GM18505 (cell line): ENCODE measurements around the gene DHRS11.

Source experiments
- ATAC-seq: cut with Tn5 transposase; IDR thresholded peaks from one replicate; pipeline ENCODE4 v1.9.1; 2021; ENCODE audit not compliant: unreplicated experiment
- POLR2A ChIP-seq: IDR thresholded peaks from 4 replicates; pipeline ENCODE4 v1.6.1; 2011; ENCODE audit warnings: borderline replicate concordance; ENCODE audit not compliant: insufficient read depth, insufficient read length; ENCODE audit errors: extremely low read depth

The DHRS11 gene

GRCh38 chr17:36632916-36633771, 41.5 kb downstream of the DHRS11 start:
- no peak for TF ChIP-seq POLR2A
- ATAC-seq = no peak

DNA sequence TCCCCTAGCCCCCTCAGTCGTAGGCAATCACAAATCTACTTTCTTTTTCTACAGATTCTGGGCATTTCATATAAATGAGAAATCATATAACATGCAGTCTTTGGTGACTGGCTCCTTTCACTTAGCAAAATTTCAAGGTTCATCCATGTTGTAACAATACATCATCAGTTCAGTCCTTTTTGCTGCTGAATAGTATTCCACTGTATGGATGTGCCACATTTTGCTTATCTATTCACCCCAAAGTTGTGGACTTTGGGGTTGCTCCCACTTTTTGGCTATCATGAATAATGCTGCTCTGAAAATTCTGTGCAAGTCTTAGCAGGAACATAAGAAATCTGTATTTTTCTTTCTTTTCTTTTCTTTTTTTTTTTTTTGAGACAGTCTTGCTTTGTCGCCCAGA, 48.7 kb downstream of the DHRS11 start:
- TF ChIP-seq POLR2A = no peak

GRCh38 chr17:36640836-36641235, 49.2 kb downstream of the DHRS11 start:
- TF ChIP-seq POLR2A = no peak
- ATAC-seq = no peak

More for the DNA sequence above, 48.7 kb downstream of the DHRS11 start:
- ATAC-seq = no peak

- TF ChIP-seq POLR2A = no peak
- ATAC-seq = no peak
Measured at GRCh38 chr17:36641331-36641876, 49.7 kb downstream of the DHRS11 start.

DNA sequence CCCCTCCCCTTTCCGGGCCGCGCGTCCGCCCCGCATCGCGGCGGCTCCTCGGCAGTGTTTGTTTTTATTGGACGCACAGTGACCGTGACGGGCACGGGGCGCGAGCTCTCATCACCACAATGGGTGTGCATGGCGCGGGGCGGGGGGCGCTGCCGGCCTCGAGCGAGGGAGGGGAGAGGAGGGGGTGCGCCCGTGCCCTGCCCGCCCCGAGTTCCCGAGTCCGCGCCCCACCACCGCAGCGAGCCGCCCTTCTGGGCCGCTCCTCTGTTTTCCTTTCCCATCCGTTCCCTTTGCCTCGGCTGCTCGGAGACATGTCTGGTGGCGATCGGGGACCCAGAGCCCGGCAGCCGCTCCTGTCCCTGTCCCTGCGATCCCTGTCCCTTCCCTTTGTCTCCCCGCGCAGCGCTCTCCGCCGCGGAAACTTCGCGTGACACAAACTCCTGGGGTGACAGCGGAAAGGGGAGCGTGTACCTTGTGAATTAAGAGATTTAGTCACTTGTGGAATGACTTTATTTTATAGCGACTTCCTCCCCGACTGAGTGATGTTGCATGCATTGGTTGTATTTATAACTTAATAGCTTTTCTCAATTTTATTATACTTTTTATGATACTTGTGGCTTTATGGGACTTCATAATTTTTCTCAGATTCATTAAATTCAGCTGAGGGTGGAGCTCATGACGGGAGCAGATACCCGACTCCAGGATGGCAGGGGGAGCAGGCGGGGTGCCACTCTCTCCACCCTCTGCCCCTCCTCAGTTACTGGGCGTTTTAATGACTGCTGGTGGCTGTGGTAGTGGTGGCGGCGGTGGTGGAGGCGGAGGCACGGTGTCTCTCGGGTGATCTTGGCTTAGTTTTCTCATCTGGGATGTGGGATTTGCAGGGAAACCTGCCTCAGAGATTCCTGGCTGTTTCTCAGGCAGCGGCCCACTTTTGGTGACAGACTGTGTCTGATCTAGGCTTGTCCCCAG, 50.5 kb downstream of the DHRS11 start:
- ATAC-seq = no peak
- TF ChIP-seq POLR2A = no peak

DNA sequence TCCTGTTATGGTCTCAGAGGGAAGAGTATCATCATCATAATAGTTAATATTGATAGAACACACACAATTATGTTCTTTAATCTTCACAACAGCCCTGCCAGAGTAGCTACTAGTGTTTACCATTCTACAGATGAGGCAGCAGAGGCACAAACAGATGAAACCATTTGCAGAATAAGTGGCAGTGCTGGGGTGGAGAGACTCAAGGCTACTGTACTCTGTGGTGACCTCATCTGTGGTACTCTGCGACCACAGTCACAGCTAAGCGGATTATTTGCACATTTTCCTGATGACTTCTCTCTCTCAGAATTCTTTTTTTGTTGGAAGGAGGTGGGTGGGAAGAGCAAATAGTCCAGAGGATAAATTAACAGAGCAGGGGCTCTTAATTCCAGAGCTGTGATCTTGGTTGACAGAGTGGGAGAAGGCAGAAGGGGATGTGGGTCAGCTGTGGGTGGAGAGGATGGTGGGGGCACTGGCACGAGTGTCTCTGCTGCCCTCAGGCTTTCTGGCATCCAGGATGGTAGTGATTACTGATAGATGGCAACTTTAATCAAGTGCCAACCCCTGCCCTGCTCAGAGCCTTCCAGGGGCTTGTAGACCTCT, 51.5 kb downstream of the DHRS11 start:
- TF ChIP-seq POLR2A = no peak
- no peak for ATAC-seq

DNA sequence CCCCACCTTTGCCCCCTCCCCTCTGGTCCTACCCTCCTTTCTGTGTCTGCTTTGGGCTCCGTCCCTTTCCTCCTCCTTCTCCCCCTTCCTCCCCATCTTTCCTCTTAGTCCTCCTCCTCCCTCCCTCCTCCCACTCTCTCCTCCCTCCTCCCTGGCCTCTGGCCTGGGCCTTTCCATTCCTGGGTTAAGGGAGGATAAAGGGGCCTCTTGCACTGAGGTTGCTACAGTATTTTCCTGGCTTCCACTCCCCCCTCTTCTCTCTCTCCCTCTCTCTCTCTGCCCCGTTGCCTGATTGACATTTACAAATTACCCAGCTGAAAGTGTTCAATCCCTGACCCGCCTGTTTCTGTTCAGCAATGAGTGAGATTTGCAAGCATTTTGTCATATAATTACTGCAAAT, 53.7 kb downstream of the DHRS11 start:
- TF ChIP-seq POLR2A = no peak
- no peak for ATAC-seq

- TF ChIP-seq POLR2A = no peak
- no peak for ATAC-seq
Measured at GRCh38 chr17:36647636-36648035, 56.0 kb downstream of the DHRS11 start.

DNA sequence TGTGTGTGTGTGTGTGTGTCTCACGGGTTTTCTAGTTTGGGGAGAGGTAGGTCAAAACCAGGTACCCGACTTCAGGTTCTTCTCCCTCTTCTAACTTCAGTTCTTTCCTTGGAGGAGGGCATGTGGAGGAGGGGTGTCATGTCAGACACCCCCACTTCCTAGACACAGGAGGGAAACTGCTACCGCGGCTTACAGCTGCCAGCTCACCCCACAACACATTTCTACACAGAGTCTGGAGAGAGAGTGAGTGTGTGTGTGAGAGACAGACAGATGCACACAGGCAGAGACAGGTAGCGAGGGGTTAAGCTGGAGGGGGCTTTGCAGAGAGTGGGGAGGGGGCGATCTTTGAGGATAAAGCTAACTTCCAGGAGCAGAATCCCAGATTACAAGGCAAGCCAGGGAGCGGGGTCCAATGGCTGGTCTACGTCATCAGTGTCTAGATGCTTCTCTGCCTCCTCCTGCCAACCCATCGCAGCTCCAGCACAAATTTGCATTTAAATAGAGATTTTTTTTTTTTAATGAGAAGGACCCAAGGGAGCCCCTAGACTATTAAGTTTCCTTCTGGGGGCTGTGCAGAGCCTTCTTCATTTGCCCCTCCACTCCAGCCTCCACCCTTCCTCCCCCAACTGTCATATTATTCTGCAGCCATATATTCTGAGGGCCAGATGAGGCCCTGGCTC, 58.6 kb downstream of the DHRS11 start:
- no peak for TF ChIP-seq POLR2A
- no peak for ATAC-seq
